Measurements from ENCODE around the gene BMERB1.

- TF ChIP-seq CTCF (IDR thresholded peaks at IDR 0.05), result no peak
- TF ChIP-seq POLR2A (IDR thresholded peaks at IDR 0.05), result no peak
Observed at GRCh38 chr16:15566095-15566494, 131.7 kb downstream of the BMERB1 start.
